NCI-H345 (cell line): ENCODE measurements around the gene TMCC1.
A peak's percentile ranks its signal among the peaks of the same experiment; 100 is the strongest.
"Not testable (repeated sequence)": the region's sequence is repeated elsewhere in the genome, so short reads cannot be mapped to it uniquely, and the experiment has no call there.

ENCODE experiments used
- DNase-seq: peaks from one replicate; lab custom pipeline; 2025; lab: John Stamatoyannopoulos, UW

The TMCC1 gene

GRCh38 chr3:129836381-129837064, 57.0 kb downstream of the TMCC1 start:
- no peak for DNase-seq

- DNase-seq = no peak
These were observed 58.3 kb downstream of the TMCC1 start for GRCh38 chr3:129835198-129835597.

DNA sequence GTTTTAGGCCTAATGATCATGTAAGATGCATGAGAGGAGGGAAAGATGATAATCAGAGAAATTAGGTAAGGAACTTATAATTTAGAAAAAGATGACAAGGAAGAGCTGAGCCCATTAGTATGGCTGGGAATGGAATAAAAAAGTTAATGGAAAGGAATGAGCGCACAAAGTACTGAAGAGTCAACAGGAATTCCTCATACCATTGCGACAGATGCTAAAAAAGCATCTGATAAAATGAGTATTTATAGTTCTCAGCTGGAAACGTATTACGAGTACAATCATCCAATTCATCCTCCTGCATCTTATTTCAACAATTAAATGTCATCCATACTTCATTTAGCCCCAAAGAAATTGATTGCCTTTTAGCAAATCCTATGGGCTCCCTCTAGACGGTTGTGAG, 58.9 kb downstream of the TMCC1 start:
- DNase-seq = no peak

- not testable (repeated sequence) for DNase-seq
These were observed 61.6 kb downstream of the TMCC1 start for GRCh38 chr3:129831942-129832341.

- no peak for DNase-seq
These were observed 62.0 kb downstream of the TMCC1 start for GRCh38 chr3:129831503-129831902.

DNA sequence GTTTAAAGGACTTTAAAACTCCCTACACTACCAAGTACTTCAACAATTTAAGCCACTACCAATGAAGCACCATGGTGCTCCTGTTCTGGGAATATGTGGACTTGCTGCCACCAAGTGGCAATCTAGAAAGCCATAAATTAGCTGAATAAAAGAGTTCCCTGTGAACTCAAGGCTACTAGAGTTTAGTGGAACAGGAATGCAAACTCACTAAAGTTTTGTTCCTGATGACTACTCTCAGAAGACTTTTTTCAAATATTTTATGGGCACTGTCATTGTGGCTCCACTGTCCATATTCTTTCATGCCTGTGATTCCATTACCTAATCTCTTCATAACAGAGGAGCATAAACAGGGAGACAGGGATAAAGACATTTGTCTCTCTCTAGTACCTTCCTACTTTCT, 63.9 kb downstream of the TMCC1 start:
- peak; percentile 36 for DNase-seq

GRCh38 chr3:129827765-129828164, 65.7 kb downstream of the TMCC1 start:
- DNase-seq = no peak

GRCh38 chr3:129824926-129825541, 68.5 kb downstream of the TMCC1 start:
- peak; percentile 30 for DNase-seq

- DNase-seq = no peak
These were observed 70.8 kb downstream of the TMCC1 start for GRCh38 chr3:129822679-129823078.

DNA sequence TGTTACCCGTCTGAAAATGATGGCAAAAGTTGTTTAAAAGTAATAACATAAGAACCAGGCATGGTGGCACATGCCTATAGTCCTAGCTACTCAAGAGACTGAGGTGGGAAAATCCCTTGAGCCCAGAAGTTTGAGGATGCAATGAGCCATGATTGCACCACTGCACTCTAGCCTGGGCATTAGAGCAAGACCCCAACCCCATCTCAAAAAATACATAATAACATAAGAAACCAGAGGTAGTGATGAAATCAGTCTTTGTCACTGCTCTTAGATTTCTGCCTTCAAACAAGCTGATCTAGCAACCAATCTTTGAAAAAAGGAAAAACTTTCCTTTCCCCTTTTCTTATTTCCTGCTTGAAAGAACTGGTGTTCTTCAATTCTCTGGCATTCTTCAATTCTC, 71.3 kb downstream of the TMCC1 start:
- DNase-seq = no peak

DNA sequence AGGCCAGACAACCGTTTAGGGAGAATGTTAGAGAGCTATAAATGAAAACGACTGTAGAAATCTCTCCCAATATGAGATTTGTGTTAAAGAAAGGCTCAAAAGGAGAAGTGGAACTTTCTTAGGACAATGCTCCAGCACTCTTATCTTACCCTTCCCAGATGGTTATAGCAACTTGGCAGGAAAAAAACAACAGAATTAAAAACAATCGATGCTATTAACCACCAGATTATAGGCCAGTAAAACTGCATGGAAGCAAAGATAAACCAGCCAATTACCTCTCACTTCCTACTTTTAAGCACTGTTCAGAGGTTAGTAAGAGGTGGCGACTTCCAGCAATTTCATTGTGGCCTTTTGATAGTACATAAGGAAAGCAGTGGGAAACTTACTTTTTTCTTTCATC, 72.9 kb downstream of the TMCC1 start:
- DNase-seq = no peak

- DNase-seq = no peak
These were observed 80.9 kb downstream of the TMCC1 start for GRCh38 chr3:129812589-129812988.

- DNase-seq = no peak
These were observed 84.2 kb downstream of the TMCC1 start for GRCh38 chr3:129809297-129809696.

DNA sequence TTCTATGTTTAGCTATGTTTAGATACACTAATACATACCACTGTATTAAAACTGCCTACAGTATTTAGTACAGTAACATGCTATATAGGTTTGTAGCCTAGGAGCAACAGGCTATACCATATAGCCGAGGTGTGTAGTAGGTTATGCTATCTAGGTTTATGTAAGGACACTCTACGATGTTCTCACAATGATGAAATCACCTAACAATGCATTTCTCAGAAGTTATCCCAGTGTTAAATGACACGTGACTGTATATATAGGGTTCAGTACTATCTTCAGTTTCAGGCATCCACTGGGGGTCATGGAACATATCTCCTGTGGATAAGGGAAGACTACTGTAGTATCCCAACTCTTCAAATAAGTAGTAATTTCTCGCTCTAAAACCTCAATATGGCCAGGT, 97.4 kb downstream of the TMCC1 start:
- DNase-seq = no peak

GRCh38 chr3:129795186-129796010, 98.1 kb downstream of the TMCC1 start:
- DNase-seq = no peak

- DNase-seq = peak; percentile 67
These were observed 99.0 kb downstream of the TMCC1 start for GRCh38 chr3:129794311-129795185.

- DNase-seq = no peak
These were observed 99.6 kb downstream of the TMCC1 start for GRCh38 chr3:129793942-129794310.

GRCh38 chr3:129793319-129793718, 100.2 kb downstream of the TMCC1 start:
- peak; percentile 1 for DNase-seq

DNA sequence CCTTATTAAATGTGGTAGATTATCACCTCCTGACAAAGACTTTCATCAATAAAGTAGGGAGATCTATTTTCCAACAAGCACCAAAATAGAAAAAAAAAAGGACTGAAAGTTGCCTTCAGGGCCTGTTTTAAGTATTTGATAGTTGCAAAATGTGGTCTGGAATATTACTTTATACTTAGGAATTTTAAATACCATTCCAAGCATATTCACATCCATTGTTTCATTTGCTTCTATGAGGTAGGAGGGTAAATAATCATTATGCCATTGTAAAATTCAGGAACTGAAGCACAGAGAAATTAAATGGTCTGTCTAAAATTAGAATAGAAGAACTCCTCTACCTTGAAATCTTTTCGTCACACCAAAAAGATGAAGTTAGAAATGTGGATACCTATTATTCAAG, 110.0 kb downstream of the TMCC1 start:
- no peak for DNase-seq

DNA sequence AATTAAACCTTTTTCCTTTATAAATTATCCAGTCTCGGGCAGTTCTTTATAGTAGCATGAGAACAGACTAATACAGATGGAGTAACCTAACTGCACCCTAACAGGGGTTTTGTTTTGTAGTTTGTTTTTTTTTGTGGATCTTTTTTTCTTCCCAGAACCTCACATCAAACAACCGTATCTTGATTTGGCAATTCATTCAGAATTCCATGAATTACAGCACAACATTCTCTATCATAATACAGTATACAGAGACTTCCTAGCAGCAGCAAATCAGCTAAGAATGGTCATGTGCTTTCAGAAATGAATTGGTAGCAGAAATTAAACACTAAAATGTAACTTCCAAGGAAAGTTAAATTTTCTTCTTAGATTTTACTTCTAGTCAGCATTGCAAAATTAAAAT, 114.6 kb downstream of the TMCC1 start:
- DNase-seq = no peak

DNA sequence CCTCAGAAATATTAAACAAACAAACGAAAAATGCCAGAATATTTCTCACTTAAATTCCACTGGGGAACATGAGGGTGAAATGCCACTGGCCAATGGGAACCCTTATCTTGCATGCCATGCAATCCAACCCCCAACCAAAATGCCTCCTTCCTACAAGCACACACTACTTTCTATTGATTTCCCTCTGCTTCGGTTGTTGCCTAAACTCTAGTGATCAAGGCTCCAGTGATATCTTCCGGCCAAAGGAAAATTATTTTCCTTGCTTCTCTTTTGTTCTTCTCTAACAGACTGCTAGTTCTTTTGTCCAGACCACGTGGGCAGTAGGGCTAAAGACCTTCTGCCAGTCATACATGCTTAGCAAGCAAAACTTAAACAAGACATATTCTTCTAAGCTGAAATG, 115.7 kb downstream of the TMCC1 start:
- DNase-seq = no peak

DNA sequence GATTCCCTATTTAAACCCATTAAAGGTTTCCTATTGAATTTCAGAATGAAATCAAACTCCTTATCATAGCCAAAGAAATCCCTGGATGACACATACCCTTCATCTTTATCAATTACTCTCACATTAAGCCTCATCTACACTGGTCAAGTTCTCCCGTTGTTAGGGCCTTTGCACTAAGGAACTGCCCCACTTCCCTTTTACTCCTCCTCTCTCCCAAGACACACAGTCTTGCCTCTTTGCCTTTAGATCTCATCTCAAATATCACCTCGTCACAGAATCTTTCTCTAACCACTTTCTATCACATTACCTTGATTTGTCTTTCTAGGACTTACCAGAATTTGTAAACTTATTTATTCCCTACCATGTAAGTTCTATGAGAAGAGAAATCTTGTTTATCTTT, 117.6 kb downstream of the TMCC1 start:
- DNase-seq = no peak
